ENCODE measurements around the gene MMP15.

DNA sequence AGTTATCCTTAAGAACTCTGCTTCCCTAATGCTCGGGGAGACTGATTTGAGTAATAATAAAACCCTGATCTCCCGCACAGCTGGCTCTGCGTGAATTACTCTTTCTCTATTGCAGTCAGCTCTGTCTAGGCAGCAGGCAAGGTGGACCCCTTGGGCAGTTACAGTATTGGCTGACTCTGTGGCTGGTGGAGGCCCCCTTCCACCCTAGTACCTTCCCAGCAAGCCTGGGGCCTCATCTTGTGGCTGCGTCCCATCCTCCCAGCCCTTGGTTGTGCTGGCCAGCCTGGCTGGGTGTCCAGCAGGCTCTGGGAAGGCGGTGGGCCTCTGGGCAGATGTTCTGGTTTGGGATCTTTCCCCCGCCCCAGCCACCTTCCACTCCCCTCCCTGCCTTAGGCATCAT lies 59.1 kb downstream of the MMP15 start:
- TF ChIP-seq, protein P1, sequence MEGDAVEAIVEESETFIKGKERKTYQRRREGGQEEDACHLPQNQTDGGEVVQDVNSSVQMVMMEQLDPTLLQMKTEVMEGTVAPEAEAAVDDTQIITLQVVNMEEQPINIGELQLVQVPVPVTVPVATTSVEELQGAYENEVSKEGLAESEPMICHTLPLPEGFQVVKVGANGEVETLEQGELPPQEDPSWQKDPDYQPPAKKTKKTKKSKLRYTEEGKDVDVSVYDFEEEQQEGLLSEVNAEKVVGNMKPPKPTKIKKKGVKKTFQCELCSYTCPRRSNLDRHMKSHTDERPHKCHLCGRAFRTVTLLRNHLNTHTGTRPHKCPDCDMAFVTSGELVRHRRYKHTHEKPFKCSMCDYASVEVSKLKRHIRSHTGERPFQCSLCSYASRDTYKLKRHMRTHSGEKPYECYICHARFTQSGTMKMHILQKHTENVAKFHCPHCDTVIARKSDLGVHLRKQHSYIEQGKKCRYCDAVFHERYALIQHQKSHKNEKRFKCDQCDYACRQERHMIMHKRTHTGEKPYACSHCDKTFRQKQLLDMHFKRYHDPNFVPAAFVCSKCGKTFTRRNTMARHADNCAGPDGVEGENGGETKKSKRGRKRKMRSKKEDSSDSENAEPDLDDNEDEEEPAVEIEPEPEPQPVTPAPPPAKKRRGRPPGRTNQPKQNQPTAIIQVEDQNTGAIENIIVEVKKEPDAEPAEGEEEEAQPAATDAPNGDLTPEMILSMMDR (IDR thresholded peaks at IDR 0.05; ENCODE audit: low read depth, low read length) = no peak
- no peak for TF ChIP-seq EZH2phosphoT487 (IDR thresholded peaks at IDR 0.05; ENCODE audit: low read depth)
